Smooth muscle cell of the pulmonary artery (primary cell): Measurements from ENCODE around the gene IAH1. TPM values are rescaled to one million over a fixed set of nuclear protein-coding genes. Genes with fewer than 3 reads are reported as not detected.

ENCODE experiments used
- total RNA-seq: library from RNA; depleted of rRNA; stranded (reverse); fragments of >200 nt; gene quantifications from 2 replicates; pipeline ENCODE4 v1.2.3, GENCODE V29; 2014

IAH1 gene
- total RNA-seq: 45.9 and 51.2 TPM in 2 replicates

GRCh38 chr2:9474361-9475057, at the start of gene IAH1:
IAH1 (plus strand) TSS chr2:9474551; CDS start chr2:9474567, 16 bp downstream.

Other genes starting within 250 kb of the IAH1 start
- gene ITGB1BP1, start 51.0 kb upstream of the IAH1 start, total RNA-seq: 41.6 and 62.6 TPM in 2 replicates
- gene CPSF3, start 50.9 kb upstream of the IAH1 start, total RNA-seq: 39.7 and 43.3 TPM in 2 replicates
- 37.1 and 51.7 TPM in 2 replicates for gene ADAM17, start 81.3 kb downstream of the IAH1 start, total RNA-seq
- gene YWHAQ, start 156.4 kb downstream of the IAH1 start, total RNA-seq: 271 and 274 TPM in 2 replicates